HG02870 (cell line): Measurements from ENCODE around the gene GRIP2.

Experiments used
- ATAC-seq: cut with Tn5 transposase; IDR thresholded peaks from one replicate; pipeline ENCODE4 v1.9.1; 2021; ENCODE audit warnings: mild to moderate bottlenecking, moderate library complexity; ENCODE audit not compliant: unreplicated experiment

GRIP2 gene

DNA sequence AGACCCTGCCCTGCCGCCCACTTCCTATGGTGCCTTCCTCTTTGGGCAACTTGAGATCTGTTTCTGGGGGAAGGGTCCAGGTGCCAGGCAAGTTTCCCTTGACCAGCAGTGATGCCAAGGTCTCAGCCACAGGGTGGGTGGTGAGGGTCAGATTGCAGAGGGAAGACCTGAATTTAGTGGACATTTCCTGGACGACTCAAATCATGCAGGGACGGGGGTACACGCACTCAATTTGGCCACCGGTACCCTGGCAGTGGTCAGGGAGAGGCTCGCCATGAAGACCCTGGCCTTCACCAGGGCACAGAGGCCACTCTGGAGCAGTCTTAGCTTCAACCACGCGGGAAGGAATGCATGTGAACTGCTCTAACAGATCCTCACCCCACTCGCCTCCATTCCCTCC lies 1.5 kb upstream of the GRIP2 start:
- ATAC-seq, result no peak

DNA sequence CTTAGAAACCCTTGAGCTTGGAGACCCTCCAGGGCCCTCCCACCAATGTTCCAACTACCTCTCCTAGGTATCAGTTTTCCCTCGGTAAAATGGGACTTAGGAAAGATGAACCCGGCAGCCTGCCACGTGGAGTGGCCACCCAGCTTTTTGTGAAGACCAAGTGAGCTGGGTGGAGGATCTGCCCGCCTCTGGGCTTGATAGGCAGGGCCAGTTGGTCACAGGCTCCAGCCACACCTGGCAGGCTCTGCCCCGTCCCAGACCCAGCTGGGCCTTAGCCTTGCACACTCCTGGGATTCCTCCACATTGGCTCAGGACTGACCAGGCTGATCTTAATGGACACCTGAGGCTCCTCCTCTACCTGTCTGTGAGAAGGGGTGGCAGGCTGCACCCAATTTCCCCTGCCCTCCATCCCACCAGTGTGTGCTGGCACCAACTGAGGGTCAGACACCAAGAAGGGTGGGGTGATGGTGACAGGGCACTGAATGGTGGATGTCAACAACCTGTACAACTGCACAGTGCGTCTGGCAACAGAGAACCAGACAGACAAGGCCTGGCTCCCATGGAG lies 761 bp upstream of the GRIP2 start:
- no peak for ATAC-seq

DNA sequence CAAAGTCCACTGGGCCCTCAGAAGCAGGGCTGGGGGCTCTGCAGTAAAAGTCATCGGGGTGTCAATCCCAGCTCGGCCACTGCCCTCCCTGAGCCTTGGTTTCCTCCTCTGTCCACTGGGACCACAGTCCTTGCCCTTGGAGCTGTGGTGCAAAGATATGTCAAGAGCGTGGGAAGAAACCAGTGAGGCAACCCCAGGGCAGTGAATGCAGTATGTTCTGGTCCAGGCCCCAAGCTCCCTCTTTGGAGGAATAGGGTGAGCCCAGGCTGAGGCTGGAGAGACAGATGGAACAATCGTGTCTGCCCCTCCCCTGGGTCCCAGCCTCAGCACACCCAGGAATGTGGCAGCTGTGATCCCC lies 779 bp downstream of the GRIP2 start:
- no peak for ATAC-seq

DNA sequence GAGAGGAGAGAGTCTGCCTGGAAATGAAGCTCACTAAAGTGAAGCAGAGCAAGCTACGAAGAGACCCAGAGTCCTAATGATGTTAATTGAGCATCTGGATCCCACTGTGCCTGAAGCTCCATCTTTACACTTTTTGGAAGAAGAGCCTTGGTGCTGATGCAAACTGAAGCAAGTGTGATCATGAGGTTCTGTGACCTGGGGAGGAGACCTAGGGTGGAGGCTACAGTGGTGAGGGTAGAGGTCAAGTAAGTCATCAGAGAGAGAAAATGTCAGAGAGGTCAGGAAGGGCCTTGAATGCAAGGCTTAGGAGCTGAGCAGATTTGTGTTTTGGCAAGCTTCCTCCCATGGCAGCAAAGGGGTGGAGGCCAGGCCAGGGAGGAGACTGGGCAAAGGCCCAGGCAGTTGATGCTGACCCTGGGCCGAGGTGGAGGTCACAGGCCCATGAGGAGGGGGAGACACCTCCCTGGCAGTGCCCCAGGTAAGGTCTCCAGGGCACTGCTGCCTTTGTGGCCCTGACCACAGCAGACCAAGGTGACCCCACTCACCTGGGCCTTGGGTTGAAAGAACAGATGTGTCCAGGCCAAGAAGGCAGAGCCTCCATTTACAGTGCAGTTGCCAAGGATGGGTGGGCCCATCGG lies 1.6 kb downstream of the GRIP2 start:
- no peak for ATAC-seq

DNA sequence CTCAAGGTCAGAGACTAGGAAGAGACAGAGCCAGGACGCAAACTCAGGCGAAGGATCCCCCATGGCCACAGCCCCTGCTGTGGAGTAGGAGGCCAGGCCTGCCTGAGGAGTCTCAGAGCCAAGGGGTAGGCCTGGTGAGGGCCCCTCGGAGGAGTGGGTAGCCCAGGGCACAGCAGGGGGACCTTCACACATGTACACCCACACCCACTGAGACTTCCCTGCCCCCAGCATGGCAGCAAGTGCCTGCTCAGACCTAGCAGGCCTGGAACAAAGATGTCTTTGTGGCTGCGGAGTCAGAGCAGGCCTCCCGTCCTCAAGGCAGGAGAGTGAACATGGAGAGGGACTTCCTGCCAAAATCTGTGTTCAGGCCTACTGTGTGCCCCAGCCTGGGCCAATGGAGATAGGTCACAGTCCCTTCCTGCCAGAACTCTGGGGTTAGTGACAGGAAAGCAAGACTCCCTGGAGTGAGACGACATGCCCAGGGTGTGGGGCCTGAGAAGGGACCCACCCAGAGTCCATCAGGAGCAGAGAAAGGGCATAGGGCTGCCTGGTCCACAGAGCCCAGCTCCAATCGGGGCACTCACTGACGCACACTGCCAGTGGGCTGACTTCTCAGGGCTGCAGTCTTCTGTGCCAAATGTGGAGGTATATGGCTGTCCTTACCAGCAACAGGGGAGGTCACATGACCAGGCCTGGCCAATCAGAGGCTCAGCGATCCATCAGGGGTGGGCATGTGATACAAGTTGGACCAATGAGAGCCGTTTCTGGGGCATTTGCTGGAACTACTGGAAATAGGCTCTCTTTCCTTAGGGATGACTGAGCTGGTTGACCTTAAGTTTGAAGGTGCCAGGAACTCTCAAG lies 2.3 kb downstream of the GRIP2 start:
- ATAC-seq, result no peak

DNA sequence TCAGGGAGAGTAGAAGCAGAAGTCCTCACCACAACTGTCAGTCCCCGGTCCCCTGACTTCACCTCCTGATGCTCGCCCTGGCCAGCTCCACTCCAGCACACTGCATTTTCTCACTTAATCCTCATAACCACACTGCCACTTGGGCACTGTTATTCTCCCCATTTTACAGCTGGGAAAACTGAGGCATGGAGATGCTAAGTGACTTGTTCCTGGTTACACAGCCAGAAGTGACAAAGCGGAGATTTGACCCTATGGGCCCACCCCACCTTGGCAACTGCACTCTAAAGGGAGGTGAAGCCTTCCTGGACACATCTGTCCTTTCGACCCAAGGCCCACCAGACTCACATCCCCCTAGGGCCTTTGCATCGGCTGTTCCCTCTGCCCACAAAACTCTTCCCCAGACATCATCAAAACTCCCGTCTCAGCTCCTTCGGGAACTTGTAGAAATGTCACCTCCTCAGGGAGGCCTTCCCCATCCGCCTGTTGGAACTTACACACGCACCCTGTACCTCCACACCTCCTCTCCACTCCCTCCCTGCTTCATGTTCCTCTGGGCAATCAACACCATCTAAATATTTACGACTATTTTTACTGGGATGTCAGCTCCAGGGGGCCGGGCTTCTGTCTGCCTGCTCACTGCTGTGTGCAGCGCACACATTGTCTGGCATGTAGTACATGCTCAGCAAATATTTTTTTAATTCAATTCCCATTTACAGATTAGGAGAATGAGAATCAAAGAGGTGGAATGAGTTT lies 3.1 kb downstream of the GRIP2 start:
- ATAC-seq, result no peak

DNA sequence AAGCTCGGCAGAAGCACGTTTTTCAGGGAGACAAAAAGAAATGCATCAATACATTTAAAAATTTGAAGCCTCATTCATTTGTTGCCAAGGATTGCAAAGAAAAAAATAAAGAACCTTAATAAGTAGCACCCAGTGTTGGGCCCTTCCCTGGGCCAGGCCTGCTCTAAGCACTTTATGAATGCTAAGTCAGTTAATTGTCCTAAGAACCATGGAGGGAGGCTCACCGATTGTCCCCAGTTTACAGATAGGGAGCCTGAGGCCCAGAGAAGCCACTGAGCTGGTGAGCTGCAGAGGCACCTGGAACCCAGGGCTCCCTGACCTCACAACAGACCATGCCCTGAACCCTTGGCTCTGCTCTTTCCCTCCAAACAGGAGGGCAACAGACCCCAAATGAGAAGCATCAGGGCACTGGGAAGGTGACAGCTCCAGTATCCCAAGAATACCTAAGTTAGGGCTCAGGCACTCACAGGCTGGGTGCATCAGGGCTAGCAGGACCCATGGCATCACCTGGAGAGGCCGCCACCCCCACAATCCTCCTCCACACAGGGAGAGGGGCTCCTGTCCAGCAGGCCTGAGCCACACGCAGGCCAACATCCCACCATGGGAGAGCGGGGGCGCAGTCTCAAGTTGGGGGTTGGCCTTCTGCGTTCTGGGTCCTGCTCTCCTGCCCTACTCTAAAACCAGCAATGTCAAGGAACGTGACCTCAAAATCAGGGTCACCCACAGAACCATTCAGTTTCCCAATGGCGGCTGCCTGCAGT lies 3.9 kb downstream of the GRIP2 start:
- no peak for ATAC-seq

DNA sequence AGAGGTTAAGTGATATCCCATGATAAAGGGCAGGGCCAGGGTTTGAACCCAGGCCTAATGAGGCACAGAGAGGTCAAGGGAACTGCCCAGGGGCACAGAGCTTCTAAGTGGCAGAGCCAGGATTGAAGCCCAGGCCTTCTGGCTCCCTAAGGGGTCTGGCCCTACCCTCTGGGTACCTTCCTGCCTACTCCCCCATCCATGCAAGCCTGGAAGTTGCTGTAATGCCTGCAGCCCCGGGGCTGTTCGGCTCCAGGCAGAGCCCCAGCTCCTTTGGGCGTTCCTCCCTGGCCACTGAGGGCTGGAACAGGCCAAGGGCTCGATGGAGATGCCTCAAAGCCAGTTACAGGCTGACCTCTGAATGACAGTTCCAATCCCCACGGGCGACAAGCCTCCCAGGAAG lies 4.5 kb downstream of the GRIP2 start:
- no peak for ATAC-seq

DNA sequence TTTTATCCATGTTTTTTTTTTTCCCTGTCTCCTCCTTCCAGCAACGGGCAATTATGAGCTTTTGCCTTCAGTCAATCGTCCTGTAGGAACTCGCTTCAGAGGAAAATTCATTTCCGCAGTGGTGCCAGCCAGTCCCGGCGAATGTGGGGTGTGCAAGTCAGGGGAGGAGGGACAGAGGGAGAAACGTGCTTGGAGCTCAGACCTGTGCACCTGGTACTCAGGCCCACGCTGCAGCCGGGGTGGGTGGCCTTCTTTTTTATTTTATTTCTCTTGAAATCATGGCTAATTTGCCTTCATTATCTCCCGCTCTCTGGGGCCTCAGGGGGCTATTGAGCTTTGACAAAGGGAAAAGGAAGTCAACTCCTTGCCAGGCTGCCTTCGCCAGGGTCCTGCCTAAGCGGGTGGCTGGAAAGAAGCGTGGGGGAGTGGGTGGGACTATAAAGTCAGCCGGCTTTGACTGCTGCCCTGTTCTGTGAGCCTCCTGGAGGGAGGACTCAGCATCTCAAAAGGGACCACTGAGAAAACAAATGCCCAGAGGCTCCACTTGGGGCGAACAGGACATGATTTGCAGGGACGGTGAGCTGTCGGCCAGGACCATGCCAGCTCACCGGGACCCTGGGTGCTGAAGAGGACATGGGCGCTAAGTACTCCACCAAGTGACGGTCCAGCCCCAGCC lies 5.5 kb downstream of the GRIP2 start:
- no peak for ATAC-seq

DNA sequence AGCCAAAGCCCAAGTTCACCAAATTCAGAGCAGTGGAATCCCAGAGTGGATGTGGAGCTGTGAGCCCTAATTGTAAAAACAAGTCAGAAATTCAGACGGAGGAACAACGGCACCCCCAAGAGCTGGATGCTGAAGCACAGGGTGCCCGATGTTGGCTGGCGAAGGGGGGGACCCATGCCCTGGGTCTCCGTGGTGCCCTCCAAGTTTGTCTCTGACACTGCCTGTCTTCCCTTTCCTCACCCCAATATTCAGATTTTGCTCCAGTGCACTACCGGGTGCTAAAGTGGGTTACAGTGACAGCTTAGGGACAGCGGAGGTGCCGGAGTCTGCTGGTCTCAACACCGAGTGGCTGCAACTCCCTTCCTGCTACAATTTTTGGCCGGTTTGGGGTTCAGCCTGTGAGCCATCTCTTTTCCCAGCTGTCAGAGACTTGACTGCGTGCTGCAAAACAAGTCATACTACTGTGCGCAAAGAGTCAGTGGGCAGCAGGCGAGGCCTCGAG lies 6.6 kb downstream of the GRIP2 start:
- ATAC-seq, result no peak

DNA sequence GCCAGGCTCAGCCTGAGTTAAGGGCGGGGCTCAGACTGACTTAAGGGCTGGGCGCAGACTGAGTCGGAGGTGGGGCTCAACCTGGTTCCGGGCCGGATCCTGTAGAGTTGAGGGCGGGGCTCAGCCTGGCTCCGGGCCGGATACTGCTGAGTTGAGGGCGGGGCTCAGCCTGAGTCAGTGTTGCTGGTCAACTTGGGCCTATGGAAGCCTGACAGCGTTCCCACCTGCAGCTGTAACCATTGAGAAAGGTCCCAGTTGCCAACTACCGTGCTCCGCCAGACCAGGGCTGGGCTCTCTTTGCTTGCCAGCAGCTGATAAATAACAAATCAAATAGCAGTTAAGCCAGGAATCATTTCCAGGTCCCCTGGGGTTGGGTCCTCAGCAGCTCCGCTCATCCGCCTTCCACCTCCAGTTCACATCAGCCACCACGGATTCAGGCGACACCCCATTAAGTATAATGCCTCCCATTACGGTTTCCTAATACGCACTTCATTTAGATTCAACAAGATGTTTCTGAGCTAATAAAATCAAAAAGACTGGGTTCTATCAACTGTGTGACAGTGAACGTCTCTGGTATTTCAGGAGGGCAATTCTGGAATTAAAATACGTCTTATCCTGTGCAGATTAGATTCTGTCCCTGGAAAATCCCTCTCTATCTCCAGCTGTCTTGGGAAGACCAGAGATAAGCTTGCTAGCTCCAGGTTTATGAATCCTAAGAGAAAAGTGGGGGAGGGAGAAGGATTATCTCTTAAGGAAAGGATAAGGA lies 7.3 kb downstream of the GRIP2 start:
- ATAC-seq, result no peak

DNA sequence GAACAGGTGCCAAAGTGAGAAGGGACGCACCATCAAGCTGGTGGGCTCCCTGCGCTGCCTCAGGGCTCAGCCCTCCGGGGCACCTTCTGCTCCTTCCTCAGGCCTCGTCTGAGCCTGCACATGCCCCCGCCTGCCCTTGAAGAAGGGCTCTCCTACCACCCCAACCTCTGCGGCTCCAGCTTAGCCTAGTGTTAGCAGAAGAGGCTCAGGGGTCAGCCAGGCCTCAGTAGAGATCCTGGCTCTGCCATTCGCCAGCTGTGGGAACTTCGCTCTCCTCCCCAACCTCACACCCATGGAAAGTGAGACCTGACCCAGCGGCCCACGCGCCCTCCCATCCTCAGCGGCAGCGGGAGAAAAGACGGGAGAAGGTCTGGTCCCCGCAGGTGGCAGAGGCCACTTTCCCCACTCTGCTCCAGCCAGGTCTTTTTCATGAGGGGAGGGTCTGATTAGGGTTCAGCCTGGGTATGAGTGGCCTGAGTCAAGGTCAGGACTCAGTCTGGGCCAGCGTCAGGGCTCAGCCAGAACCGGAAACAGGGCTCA lies 8.2 kb downstream of the GRIP2 start:
- no peak for ATAC-seq

DNA sequence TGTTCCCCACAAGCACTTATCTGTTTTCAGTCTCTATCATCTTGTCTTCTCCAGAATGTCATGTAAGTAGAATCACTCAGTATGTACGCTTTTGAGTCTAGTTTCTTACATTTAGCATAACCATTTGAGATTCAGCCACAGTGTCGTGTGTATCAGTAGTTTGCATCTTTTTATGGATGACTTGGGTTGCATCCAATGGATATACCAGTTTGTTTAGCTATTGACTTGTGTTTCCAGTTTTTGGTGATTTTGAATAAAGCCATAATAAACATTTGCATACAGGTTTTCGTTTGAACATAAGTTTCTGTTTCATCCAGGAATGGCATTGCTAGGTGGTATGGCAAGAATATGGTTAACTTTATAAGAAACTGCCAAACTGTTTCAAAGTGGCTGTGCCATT lies 12.1 kb downstream of the GRIP2 start:
- no peak for ATAC-seq

DNA sequence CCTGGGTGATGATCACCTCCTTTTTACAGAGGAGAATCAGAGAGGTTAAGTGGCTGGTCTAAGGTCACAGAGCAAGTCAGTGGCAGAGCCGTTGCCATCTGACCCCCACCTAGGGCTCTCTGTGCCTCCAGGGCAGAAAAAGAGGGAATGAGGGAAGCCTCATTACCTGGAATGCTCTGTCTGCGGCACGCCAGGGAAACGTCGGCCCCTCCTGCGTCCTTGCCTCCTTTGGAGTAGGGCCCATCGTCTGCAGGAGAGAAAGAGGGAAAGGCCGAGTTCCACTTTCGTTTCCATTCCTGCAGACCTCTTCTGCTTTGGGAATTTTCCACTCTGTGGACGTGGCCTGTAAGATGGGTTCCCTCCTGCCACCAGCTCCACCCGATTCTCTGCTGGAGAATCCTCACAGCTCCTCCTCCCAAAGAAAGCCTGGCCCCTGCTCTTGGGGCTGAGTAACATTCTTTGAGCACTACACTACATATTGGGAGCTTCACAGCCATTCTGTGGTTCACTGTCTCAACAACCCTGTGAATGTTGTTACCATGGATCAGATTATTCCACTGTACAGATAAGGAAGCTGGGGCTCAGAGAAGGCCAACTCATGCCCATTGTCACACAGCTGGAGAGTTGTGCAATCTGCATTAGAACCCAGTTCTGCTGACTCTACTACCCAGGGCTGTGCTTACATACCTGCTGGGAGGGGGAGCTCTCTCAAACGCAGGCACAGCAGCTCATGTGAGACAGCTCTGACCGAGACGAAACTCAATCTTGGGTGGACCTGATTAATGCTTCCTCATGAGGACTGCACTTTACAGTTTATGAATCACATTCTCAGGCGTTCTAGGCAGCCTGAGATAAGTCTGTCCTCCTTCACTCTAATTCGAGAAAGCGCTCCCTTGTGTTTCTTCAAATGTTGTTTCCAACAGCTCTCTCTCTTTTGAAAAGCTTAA lies 14.2 kb downstream of the GRIP2 start:
- ATAC-seq, result no peak

DNA sequence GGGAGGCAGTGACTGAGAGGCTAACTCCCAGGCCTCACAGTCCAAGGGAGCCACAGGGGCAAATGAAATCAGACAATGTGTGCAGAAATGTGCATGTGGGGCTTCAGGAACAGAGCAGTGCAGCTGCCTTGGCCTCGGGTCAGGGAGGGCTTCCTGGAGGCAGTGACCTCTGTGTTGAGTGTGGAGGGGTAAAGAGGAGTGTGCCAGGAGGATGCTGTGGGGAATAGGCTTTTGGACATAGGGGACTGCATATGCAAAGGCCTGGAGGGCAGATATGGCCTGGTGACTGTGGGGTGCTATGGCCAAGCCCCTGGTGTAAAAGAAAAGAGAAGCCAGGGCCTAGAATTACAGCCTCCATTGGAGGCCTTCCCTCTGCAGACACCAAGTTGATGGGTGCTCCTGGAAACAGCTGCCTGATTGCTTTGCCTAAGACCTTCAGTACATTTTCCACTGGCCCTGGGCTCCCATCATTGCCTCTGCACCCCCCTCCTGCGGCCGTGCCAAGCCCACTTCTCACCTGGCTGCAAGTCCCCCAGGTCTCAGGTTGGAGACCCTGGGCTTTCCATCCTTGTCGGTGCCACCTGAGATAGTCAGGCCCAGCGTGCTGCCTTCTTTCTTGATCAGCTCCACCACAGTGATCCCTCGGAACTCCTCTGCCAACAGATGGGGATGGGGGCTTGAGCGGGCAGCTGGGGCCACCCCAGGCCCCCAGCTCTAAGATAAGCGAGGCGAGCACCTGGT lies 15.1 kb downstream of the GRIP2 start:
- ATAC-seq, result no peak

DNA sequence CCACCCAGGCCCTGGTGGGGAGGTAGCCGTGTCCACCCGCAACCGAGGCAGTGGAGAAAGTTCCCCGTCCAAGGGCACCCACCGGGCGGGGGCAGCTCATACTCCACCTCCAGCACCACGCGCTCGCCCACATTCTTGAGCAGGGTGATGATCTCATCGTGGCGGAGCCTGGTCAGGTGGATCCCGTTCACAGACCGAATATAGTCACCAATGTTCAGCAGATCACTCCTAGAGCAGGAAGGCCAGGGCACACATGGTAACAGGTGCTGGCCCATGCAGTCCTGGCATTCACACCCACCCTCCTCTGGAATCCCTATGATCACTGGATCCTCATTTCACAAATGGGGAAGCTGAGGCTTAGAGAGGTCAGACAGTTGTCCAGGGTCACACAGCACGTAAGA lies 15.8 kb downstream of the GRIP2 start:
- ATAC-seq, result no peak

DNA sequence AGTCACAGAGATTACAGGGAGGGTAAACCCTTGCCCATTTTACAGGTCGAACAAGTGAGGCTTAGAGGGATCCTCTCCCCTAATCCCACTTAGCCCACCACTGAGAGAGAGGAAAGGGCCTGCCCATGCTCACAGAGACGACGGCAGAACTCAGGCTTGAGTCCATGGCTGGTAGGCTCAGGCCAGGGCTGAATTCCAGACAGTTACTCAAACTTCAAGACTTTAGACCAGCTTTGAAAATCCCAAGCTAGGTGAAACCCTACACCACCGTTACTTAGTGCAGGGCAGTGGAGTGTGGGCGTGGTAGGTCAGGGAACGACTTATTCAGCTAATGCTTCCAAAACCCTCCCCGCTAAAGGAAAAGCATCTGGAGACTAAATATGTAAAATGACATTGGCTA lies 16.4 kb downstream of the GRIP2 start:
- no peak for ATAC-seq
